Neural progenitor cell (in vitro differentiated cells): ENCODE results near the gene BCL7C.

ENCODE experiments used
- CTCF ChIP-seq: fragments of 200-600 bp; sonication (generic); IDR thresholded peaks from 2 replicates; pipeline ENCODE4 v1.5.1; 2017; ENCODE audit warnings: antibody characterized with exemption, mild to moderate bottlenecking
- EZH2 ChIP-seq: fragments of 200-600 bp; sonication (generic); IDR thresholded peaks from 2 replicates; pipeline ENCODE4 v1.6.1; 2017; ENCODE audit warnings: antibody characterized with exemption, mild to moderate bottlenecking, moderate library complexity

- TF ChIP-seq CTCF (no peak), EZH2 (no peak)
These were observed 33.3 kb upstream of the BCL7C start for GRCh38 chr16:30926937-30927788.
